IMR-90 (cell line): ENCODE data around the gene UBFD1.

Experiments
- CEBPB ChIP-seq: IDR thresholded peaks from 2 replicates; pipeline ENCODE4 v1.6.1; 2012; ENCODE audit warnings: low read depth, low read length, improper control_type of control experiment
- CHD1 ChIP-seq: IDR thresholded peaks from 2 replicates; pipeline ENCODE4 v1.6.1; 2012; ENCODE audit warnings: low read depth, low read length, improper control_type of control experiment
- CTCF ChIP-seq: conservative IDR thresholded peaks from 2 replicates; pipeline ENCODE4 v1.5.1; 2012; ENCODE audit warnings: mild to moderate bottlenecking, low read depth, low read length, improper control_type of control experiment
- ELK1 ChIP-seq: fragments of 150-350 bp; IDR thresholded peaks from 2 replicates; pipeline ENCODE4 v1.6.1; 2016; ENCODE audit warnings: low read depth, mild to moderate bottlenecking, low read length, moderate library complexity, borderline replicate concordance
- FOS ChIP-seq: fragments of 150-350 bp; IDR thresholded peaks from 2 replicates; pipeline ENCODE4 v1.6.1; 2016; ENCODE audit warnings: low read depth, low read length
- MAZ ChIP-seq: IDR thresholded peaks from 2 replicates; pipeline ENCODE4 v1.6.1; 2012; ENCODE audit warnings: low read depth, mild to moderate bottlenecking, low read length, improper control_type of control experiment, moderate library complexity, borderline replicate concordance
- POLR2A ChIP-seq: IDR thresholded peaks from 2 replicates; pipeline ENCODE4 v1.6.1; 2012; ENCODE audit warnings: mild to moderate bottlenecking, low read depth, low read length
- RAD21 ChIP-seq: IDR thresholded peaks from 2 replicates; pipeline ENCODE4 v1.6.1; 2012; ENCODE audit warnings: low read length, improper control_type of control experiment
- RCOR1 ChIP-seq: IDR thresholded peaks from 2 replicates; pipeline ENCODE4 v1.6.1; 2012; ENCODE audit warnings: mild to moderate bottlenecking, low read length, improper control_type of control experiment; ENCODE audit not compliant: insufficient replicate concordance
- USF2 ChIP-seq: fragments of 150-350 bp; IDR thresholded peaks from 2 replicates; pipeline ENCODE4 v1.6.1; 2017; ENCODE audit warnings: mild to moderate bottlenecking, antibody characterized with exemption, low read length, low read depth

- TF ChIP-seq CTCF: no peak
- TF ChIP-seq POLR2A: no peak
- no peak for TF ChIP-seq RCOR1
- no peak for TF ChIP-seq CHD1
- no peak for TF ChIP-seq CEBPB
- no peak for TF ChIP-seq RAD21
- TF ChIP-seq MAZ: no peak
- TF ChIP-seq FOS: no peak
- TF ChIP-seq USF2: no peak
- TF ChIP-seq ELK1: no peak
Measured at GRCh38 chr16:23549938-23550337, 7.6 kb upstream of the UBFD1 start.
